Measurements from ENCODE around the gene RPP25L. TPM values are rescaled to one million over a fixed set of nuclear protein-coding genes. Genes with fewer than 3 reads are reported as not detected.

The RPP25L gene, protein sequence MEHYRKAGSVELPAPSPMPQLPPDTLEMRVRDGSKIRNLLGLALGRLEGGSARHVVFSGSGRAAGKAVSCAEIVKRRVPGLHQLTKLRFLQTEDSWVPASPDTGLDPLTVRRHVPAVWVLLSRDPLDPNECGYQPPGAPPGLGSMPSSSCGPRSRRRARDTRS
- total RNA-seq = 14.4 and 16.2 TPM in 2 replicates
- long read RNA-seq, transcript RPP25L-202 (2 exons, 888 nt) = major isoform, 5 of 8 reads
- long read RNA-seq, partial matches to known transcripts = 1 of 8 reads
- long read RNA-seq, other reads (novel, unspliced or antisense) = 0 of 8 reads

DNA sequence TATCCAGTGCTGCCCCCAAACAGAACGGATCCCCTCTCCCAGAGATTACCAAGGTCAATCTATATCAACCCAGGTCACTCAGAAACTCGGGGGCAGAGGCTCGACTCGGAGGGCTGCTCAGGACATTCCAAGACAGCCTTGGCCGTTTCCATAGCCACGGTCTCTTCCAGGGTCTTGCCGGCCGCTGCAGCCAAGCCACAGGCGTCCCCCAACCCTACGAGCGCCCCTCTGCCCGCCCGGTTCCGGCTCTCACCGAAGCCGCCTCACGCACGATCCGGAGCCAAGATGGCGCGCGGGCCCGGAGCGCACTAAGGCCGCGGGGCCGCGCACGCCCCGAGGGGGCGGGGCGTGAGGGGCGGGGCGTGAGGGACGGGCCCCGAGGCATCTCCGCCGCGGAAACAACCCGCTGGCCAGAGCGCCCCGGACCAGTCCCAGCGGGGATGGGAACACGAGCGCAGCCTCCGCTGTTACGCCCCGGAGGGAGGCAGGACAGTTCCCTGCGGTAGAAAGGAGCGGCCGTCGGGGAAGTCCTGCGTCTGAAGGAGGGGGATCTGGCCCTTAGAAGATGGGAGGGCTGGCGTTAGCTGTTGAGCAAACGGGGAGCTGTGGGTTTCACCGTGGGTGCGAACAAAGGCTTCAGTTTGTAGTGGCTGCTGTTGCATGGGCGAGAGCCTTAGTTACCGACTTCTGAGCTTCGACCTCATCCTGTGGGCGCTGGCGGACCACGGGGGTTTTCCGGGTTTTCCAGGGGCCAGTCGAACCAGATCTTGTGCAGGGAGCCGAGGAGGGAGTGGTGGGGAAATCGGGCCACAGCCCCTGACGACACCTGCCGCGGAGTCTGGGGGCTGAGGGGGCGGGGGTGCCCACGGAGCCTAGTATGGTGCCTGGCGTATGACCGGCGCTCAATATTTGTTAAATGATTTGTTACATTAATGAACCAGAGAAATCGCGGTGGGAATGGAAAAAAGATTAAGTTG, at the start of gene RPP25L:
RPP25L (minus strand) TSS at position 287 of the 977 bp plus-strand sequence. CDS start 801 bp downstream, outside the sequence.
- peak within 1 kb of the TSS; percentile 79 for H3K4me3 Mint-ChIP-seq (ENCODE audit: unreplicated experiment)
- peak; percentile 95 for DNase-seq (ENCODE audit: extremely low spot score, unreplicated experiment)
- TF ChIP-seq, protein P1, sequence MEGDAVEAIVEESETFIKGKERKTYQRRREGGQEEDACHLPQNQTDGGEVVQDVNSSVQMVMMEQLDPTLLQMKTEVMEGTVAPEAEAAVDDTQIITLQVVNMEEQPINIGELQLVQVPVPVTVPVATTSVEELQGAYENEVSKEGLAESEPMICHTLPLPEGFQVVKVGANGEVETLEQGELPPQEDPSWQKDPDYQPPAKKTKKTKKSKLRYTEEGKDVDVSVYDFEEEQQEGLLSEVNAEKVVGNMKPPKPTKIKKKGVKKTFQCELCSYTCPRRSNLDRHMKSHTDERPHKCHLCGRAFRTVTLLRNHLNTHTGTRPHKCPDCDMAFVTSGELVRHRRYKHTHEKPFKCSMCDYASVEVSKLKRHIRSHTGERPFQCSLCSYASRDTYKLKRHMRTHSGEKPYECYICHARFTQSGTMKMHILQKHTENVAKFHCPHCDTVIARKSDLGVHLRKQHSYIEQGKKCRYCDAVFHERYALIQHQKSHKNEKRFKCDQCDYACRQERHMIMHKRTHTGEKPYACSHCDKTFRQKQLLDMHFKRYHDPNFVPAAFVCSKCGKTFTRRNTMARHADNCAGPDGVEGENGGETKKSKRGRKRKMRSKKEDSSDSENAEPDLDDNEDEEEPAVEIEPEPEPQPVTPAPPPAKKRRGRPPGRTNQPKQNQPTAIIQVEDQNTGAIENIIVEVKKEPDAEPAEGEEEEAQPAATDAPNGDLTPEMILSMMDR (IDR thresholded peaks at IDR 0.05) = no peak
- peak within 1 kb of the TSS; percentile 89 for H3K27ac Mint-ChIP-seq (ENCODE audit: unreplicated experiment)
- no peaks in the 10 kb centered on the region for H3K27me3 Mint-ChIP-seq (ENCODE audit: unreplicated experiment)
- H3K36me3 Mint-ChIP-seq (ENCODE audit: unreplicated experiment) = peaks cover 12% of the 10 kb centered on the region
- no peaks in the 10 kb centered on the region for H3K9me3 Mint-ChIP-seq (ENCODE audit: unreplicated experiment)
- peaks cover 19% of the 10 kb centered on the region for H3K4me1 Mint-ChIP-seq (ENCODE audit: unreplicated experiment)

GRCh38 chr9:34659592-34660253, 47.8 kb upstream of the RPP25L start:
- Mint-ChIP-seq H3K4me3 (ENCODE audit: unreplicated experiment) (no peak overlapping the region), H3K4me1 (ENCODE audit: unreplicated experiment) (peaks cover 13% of the 10 kb centered on the region), H3K27me3 (ENCODE audit: unreplicated experiment) (no peaks in the 10 kb centered on the region), H3K9me3 (ENCODE audit: unreplicated experiment) (no peaks in the 10 kb centered on the region), H3K36me3 (ENCODE audit: unreplicated experiment) (no peaks in the 10 kb centered on the region), H3K27ac (ENCODE audit: unreplicated experiment) (no peak overlapping the region)
- TF ChIP-seq, protein P1 (IDR thresholded peaks at IDR 0.05) = no peak
- DNase-seq (ENCODE audit: extremely low spot score, unreplicated experiment) = no peak

DNA sequence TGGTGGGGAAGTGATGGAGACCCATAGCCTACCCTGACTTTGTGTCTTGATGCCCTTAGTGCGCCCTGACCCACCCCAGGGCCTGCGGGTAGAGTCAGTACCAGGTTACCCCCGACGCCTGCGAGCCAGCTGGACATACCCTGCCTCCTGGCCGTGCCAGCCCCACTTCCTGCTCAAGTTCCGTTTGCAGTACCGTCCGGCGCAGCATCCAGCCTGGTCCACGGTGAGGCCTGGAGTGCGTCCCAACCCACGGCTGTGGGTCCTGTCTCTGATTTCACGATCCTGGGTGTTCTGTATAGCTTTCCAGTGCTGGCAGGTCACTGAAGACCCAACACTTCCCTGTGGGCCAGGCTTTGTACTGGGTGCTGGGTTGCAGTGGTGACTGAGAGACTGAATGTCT, 46.6 kb upstream of the RPP25L start:
- Mint-ChIP-seq H3K4me3 (ENCODE audit: unreplicated experiment) (no peak overlapping the region), H3K9me3 (ENCODE audit: unreplicated experiment) (no peaks in the 10 kb centered on the region), H3K4me1 (ENCODE audit: unreplicated experiment) (peaks cover 17% of the 10 kb centered on the region), H3K27me3 (ENCODE audit: unreplicated experiment) (no peaks in the 10 kb centered on the region), H3K27ac (ENCODE audit: unreplicated experiment) (no peak overlapping the region), H3K36me3 (ENCODE audit: unreplicated experiment) (no peaks in the 10 kb centered on the region)
- TF ChIP-seq, protein P1 (IDR thresholded peaks at IDR 0.05) = no peak
- no peak for DNase-seq (ENCODE audit: extremely low spot score, unreplicated experiment)

DNA sequence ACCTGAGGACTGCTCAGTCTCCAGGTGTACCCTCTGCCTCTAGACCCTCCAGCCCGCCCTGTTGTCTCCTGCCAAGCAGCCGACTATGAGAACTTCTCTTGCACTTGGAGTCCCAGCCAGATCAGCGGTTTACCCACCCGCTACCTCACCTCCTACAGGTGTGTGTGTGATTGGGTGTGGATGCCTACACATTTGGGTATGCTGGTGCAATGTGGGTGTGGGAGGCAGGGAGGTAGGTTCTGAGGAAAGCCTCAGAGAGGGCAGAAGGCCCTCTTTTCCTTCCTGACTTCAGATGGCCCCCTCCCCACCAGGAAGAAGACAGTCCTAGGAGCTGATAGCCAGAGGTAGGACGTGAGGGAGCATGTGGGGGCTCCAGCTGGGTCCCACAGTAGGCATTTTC, 45.1 kb upstream of the RPP25L start:
- H3K27ac Mint-ChIP-seq (ENCODE audit: unreplicated experiment) = no peak overlapping the region
- no peak for DNase-seq (ENCODE audit: extremely low spot score, unreplicated experiment)
- H3K4me1 Mint-ChIP-seq (ENCODE audit: unreplicated experiment) = peaks cover 32% of the 10 kb centered on the region
- H3K9me3 Mint-ChIP-seq (ENCODE audit: unreplicated experiment) = no peaks in the 10 kb centered on the region
- no peaks in the 10 kb centered on the region for H3K36me3 Mint-ChIP-seq (ENCODE audit: unreplicated experiment)
- H3K27me3 Mint-ChIP-seq (ENCODE audit: unreplicated experiment) = no peaks in the 10 kb centered on the region
- H3K4me3 Mint-ChIP-seq (ENCODE audit: unreplicated experiment) = no peak overlapping the region
- TF ChIP-seq, protein P1 (IDR thresholded peaks at IDR 0.05) = no peak

All from osteocyte (in vitro differentiated cells).